ENCODE data around the gene MCEE.
A peak's percentile ranks its signal among the peaks of the same experiment; 100 is the strongest.
"Not testable (repeated sequence)": the region's sequence is repeated elsewhere in the genome, so short reads cannot be mapped to it uniquely, and the experiment has no call there.

MCEE gene

DNA sequence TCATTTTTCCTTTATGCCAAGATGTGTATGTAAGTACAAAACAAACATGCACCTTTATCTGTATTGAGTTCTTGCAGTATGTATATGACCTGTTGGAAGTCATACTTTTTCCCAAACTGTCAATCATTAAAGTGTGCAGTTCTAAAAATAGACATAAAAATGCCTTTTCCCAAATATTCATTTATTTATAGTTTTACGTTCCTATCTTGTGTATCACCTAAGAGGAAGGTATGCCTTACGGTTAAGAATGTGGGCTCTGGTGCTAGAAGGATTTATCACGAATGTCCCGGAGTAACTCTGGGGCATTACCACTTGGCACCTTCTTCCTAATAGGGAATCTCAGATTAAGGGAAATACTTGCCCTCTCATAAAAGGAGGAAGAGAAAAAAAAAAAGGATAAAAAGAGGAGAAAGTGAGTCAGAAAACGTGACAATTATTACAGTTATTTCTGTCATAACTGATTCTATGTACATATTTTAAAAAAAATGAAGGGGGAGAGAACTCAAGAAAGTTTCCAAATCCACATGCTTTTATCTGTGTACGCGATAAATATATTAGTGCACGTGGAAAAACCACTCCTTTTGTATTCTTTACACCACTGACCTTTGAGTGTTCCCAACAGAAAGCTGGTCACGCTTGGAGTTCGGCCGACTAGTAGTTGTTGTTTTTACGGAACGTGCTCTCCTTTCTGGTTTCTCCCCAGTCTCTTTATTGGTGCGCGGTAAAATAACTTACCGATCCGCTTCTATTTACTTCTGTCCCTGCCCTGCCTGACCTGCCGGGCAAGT is 721 bp downstream of the MCEE start:
- DNase-seq: no peak

GRCh38 chr2:71126957-71127356 is 3.1 kb downstream of the MCEE start:
- no peak for DNase-seq

DNA sequence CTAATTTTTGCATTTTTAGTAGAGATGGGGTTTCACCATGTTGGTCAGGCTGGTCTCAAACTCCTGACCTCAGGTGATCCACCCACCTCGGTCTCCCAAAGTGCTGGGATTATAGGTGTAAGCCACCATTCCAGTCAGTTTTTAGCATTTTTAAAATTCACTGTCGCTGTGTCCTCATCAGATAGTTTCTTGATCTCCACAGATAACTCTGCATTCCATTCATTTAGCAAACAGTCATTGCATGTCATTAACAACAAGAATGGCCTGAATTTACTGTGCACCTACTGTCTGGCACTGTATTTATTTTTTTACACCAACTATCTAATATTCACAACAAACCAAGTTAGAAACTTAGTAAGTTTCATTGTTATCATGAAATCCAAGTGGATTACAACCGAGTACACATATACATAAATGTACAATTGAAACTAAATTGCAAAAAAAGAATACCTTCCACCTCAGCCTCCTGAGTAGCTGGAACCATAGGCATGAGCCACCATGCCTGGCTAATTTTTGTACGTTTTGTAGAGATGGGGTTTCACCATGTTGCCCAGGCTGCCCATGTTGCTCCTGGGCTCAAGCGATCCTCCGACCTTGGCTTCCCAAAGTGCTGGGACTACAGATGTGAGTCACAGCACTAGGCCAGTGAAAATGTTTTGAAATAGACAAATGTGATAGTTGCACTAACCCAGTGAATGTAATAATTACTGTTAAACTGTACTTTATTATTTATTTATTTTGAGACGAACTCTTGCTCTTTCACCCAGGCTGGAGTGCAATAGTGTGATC is 4.3 kb downstream of the MCEE start:
- DNase-seq: no peak

DNA sequence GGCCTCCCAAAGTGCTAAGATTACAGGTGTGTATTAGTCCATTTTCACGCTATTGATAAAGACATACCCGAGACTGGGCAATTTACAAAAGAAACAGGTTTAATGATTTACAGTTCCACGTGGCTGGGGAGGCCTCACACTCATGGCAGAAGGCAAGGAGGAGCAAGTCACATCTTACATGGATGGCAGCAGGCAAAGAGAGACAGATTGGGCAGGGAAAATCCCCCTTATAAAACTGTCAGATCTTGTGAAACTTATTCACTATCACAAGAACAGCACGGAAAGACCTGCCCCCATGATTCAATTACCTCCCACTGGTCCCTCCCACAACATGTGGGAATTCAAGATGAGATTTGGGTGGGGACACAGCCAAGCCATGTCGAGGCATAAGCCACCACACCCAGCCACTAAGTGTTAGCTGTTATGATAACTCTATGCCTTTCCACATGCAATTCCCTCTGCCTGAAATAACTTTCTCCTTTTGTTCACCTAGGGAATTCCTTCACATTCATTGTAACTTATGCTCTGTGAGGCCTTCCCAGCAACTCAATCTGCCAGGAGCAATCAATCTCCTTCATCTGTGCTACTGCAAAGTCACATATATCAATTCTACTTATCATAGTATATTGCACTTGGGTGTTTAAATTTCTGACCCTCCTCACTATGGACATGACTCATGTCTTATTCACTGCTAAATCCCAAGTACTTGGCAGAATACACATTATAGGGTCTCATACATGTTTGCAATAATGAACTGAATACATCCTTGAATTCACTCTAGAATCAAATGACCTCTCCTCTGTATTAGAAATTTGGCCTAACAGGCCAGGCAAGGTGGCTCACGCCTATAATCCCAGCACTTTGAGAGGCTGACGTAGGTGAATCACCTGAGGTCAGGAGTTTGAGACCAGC is 7.4 kb downstream of the MCEE start:
- DNase-seq: no peak

GRCh38 chr2:71121479-71121878 is 8.6 kb downstream of the MCEE start:
- no peak for DNase-seq

DNA sequence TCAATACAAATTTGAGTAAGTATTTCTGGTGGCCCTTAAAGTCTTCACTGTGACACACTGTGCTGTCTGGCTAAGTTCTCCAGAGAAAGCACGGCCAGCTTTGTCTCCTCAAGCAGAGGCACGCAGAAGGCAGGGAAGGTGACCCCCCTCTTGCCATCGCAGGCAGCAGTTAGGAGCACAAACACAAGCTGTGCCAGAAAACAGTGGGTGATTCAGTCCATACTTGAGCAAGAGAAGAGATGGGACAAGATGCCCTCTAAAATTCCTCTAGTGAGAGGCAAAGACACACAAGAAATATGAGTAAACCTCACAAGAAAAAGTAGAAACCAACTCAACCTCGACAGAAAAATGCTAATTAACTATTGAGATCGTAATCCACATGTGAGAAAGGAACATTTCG is 9.8 kb downstream of the MCEE start:
- DNase-seq: no peak

GRCh38 chr2:71117063-71117462 is 13.0 kb downstream of the MCEE start:
- no peak for DNase-seq

- DNase-seq: no peak
Observed at GRCh38 chr2:71113843-71114242, 16.2 kb downstream of the MCEE start.

- no peak for DNase-seq
Observed at GRCh38 chr2:71108091-71108490, 21.9 kb downstream of the MCEE start.

DNA sequence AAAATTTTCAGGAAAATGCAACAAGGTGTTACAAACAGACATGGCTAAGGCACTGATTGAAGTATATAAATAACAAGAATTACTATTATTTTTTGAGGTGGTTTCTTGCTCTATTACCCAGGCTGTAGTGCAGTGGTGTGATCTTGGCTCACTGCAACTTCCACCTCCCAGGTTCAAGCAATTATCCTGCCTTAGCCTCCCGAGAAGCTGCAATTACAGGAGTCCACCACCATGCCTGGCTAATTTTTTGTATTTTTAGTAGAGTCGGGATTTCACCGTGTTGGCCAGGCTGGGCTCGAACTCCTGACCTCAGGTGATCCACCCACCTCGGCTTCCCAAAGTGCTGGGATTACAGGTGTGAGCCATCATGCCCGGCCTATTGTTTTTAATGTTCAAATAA is 23.6 kb downstream of the MCEE start:
- DNase-seq: not testable (repeated sequence)

GRCh38 chr2:71103809-71104208 is 26.2 kb downstream of the MCEE start:
- DNase-seq: no peak

DNA sequence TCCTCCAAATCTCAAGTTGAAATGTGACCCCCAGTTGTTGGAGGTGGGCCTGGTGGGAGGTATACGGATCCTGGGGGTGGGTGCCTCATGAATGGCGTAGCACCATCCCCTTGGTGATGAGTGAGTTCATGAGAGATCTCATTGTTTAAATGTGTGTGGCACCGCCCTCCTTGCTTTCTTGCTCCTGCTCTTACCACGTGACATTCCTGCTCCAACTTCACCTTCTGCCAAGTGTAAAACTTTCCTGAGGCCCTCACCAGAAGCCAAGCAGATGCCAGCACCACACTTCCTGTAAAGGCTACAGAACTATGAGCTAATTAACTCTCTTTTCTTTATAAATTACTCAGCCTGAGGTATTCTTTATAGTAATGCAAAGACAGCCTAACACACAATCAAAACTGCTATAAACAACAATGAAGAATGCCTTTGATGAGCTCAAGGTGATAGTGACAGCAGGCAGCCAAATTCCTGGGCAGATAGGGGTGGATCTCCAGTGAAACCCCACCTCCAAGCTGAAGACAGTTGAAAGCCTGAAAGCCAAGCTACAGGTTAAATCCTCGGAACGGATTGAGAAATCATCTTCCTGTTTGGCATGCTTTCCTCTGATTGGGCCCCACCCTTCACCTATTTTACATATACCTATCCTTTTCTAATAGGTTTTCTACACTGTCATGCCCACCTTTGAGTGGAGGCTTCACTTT is 26.9 kb downstream of the MCEE start:
- DNase-seq: no peak

GRCh38 chr2:71101656-71102055 is 28.4 kb downstream of the MCEE start:
- DNase-seq: no peak

GRCh38 chr2:71100195-71100964 is 29.6 kb downstream of the MCEE start:
- peak in 18 of 56 donors; percentile 0 to 43 (median 9) for DNase-seq

DNA sequence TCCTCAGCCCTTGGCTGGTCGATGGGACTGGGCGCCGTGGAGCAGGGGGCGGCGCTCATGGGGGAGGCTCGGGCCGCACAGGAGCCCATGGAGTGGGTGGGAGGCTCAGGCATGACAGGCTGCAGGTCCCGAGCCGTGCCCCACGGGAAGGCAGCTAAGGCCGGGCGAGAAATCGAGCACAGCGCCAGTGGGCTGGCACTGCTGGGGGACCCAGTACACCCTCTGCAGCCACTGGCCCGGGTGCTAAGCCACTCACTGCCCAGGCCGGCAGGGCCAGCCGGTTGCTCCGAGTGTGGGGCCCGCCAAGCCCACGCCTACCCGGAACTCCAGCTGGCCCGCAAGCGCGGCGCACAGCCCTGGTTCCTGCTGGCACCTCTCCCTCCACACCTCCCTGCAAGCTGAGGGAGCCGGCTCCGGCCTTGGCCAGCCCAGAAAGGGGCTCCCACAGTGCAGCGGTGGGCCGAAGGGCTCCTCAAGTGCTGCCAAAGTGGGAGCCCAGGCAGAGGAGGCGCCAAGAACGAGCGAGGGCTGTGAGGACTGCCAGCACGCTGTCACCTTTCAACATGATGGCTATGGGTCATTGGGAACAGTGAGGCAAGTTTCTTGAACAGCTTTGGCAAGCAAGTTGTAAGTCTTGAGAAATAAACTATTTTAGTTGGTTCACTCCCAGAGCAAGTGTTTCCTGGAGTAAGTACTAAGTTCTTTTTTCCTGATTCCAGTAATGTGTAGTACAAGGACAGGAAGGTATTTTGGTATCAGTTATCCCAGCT is 37.4 kb downstream of the MCEE start:
- not testable (repeated sequence) for DNase-seq

DNA sequence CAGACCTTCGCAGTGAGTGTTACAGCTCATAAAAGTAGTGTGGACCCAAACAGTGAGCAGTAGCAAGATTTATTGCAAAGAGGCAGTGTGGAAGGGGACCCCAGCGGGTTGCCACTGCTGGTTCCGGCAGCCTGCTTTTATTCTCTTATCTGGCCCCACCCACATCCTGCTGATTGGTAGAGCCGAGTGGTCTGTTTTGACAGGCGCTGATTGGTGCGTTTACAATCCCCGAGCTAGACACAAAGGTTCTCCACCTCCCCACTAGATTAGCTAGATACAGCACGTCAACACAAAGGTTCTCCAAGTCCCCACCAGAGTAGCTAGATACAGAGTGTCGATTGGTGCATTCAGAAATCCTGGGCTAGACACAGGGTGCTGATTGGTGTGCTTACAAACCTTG is 38.2 kb downstream of the MCEE start:
- not testable (repeated sequence) for DNase-seq

DNA sequence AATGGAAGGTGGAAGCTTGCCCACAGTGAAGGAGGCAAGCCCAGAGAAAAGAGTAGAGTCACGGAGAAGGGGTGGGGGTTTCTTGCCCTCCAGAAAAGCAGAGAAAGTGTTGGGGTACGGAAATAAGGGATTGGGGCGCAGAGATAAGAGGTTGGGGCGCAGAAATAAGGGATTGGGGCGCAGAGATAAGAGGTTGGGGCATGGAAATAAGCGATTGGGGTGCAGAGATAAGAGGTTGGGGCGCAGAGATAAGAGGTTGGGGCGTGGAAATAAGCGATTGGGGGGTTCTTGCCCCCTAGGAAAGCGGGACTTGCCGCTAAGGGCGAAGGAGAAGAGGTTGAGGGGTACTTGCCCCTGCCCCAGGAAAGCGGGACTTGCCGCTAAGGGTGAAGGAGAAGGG is 40.6 kb downstream of the MCEE start:
- not testable (repeated sequence) for DNase-seq

GRCh38 chr2:71085325-71086003 is 44.6 kb downstream of the MCEE start:
- DNase-seq: not testable (repeated sequence)

Measured in nucleus accumbens (tissue), 56 donors.